ENCODE measurements around the gene INSYN2A.

DNA sequence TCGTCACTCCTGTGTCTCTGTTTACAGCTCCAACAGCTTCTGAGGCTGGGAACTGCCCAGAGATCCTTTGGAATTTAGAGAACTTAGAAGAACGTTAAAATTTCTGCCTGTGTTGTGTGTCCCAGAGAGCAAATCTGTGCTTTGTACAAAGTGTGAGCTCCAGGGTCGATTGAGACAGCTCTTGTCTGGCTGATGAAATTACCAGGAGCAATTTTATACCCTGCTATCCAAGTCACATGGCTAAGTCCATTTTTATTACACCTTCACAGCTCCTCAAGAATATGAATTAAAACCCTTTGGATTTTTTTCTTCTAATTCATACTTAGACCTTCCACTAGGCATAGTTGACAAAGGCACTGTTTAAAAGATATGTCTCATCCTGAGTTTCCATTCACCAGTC is 46.5 kb upstream of the INSYN2A start:
- TF ChIP-seq, protein P1, sequence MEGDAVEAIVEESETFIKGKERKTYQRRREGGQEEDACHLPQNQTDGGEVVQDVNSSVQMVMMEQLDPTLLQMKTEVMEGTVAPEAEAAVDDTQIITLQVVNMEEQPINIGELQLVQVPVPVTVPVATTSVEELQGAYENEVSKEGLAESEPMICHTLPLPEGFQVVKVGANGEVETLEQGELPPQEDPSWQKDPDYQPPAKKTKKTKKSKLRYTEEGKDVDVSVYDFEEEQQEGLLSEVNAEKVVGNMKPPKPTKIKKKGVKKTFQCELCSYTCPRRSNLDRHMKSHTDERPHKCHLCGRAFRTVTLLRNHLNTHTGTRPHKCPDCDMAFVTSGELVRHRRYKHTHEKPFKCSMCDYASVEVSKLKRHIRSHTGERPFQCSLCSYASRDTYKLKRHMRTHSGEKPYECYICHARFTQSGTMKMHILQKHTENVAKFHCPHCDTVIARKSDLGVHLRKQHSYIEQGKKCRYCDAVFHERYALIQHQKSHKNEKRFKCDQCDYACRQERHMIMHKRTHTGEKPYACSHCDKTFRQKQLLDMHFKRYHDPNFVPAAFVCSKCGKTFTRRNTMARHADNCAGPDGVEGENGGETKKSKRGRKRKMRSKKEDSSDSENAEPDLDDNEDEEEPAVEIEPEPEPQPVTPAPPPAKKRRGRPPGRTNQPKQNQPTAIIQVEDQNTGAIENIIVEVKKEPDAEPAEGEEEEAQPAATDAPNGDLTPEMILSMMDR (IDR thresholded peaks at IDR 0.05), result no peak
- TF ChIP-seq POLR2A (IDR thresholded peaks at IDR 0.05) (no peak), POLR2AphosphoS5 (IDR thresholded peaks at IDR 0.05) (no peak), EP300 (IDR thresholded peaks at IDR 0.05; ENCODE audit: low read depth) (no peak)
